Gastrocnemius medialis (tissue), 4 donors: ENCODE results near the gene CTU1. TPM values are rescaled to one million over a fixed set of nuclear protein-coding genes. Genes with fewer than 3 reads are reported as not detected.
A peak's percentile ranks its signal among the peaks of the same experiment; 100 is the strongest.

Experiments
- ATAC-seq, 2 donors: fragments of 150-250 bp; one replicate each; pipeline ENCODE4 v1.9.1; 2016
- DNase-seq, 2 donors: peaks; one replicate each; pipeline ENCODE4 v3.0.0-alpha.2; 2019
- H3K27ac ChIP-seq, 4 donors: fragments of 200-600 bp; sonication (generic); 1 replicate in 1 of 4; 2 replicates in 3 of 4; pipeline ENCODE4 v1.5.1; 2016 to 2018; ENCODE audit warnings: mild to moderate bottlenecking in 2 of 4, moderate library complexity in 1 of 4
- H3K27me3 ChIP-seq, 3 donors: fragments of 200-600 bp; sonication (generic) in 2 of 3; 1 replicate in 1 of 3; 2 replicates in 2 of 3; pipeline versions ENCODE4 v1.5.1 to v1.6.0; 2016 to 2019; ENCODE audit warnings: mild to moderate bottlenecking in 1 of 3, moderate library complexity in 1 of 3
- H3K36me3 ChIP-seq, 2 donors: fragments of 200-600 bp; sonication (generic) in 1 of 2; one replicate each; pipeline ENCODE4 v1.5.1; 2017 to 2018
- H3K4me1 ChIP-seq, 2 donors: fragments of 200-600 bp; sonication (generic) in 1 of 2; one replicate each; pipeline ENCODE4 v1.5.1; 2016 to 2017; ENCODE audit warnings: mild to moderate bottlenecking in 2 of 2
- H3K4me3 ChIP-seq, 4 donors: fragments of 200-600 bp; sonication (generic) in 3 of 4; 1 replicate in 1 of 4; 2 replicates in 3 of 4; pipeline ENCODE4 v1.5.1; 2016 to 2019; ENCODE audit warnings: mild to moderate bottlenecking in 2 of 4
- H3K9me3 ChIP-seq, 3 donors: fragments of 200-600 bp; sonication (generic) in 2 of 3; 1 replicate in 1 of 3; 2 replicates in 2 of 3; pipeline ENCODE4 v1.5.1; 2016 to 2019
- POLR2A ChIP-seq, 2 donors: fragments of 450-650 bp; IDR thresholded peaks; one replicate each; pipeline ENCODE4 v1.6.1; 2017; ENCODE audit warnings: antibody characterized with exemption in 2 of 2, mild to moderate bottlenecking in 2 of 2, moderate library complexity in 2 of 2
- in situ Hi-C, 4 donors: fragments of 200-750 bp; cut with MboI; loops; one replicate each; pipeline versions ENCODE4 v1.15.0 to v1.8.0; 2017; ENCODE audit warnings: low sequenced_read_pairs in 4 of 4
- intact Hi-C: fragments of 100-400 bp; cut with DNase I; formaldehyde crosslinking; loops from one replicate; pipeline ENCODE4 v1.15.1; 2023; ENCODE audit warnings: low total_unique reads
- total RNA-seq, 4 donors: library from RNA; depleted of rRNA; stranded (reverse); fragments of >200 nt; gene quantifications; one replicate each; pipeline versions ENCODE4 v1.1.0 to v1.2.3, GENCODE V29; 2016
- TF ChIP-seq, protein P1 (sequence below), 5 experiments: fragments of 450-650 bp in 3 of 5; fragments of 200-600 bp in 2 of 5; sonication (generic) in 2 of 5; IDR thresholded peaks in 4 of 5; conservative IDR thresholded peaks in 1 of 5; 1 replicate in 4 of 5; 2 replicates in 1 of 5; pipeline ENCODE4 v1.5.1; 2016 to 2019; ENCODE audit warnings: antibody characterized with exemption in 5 of 5, mild to moderate bottlenecking in 3 of 5, moderate library complexity in 3 of 5

The CTU1 gene
- total RNA-seq, 4 donors from 2014 or later: 5.8 to 11.9 (median 9.3) TPM

DNA sequence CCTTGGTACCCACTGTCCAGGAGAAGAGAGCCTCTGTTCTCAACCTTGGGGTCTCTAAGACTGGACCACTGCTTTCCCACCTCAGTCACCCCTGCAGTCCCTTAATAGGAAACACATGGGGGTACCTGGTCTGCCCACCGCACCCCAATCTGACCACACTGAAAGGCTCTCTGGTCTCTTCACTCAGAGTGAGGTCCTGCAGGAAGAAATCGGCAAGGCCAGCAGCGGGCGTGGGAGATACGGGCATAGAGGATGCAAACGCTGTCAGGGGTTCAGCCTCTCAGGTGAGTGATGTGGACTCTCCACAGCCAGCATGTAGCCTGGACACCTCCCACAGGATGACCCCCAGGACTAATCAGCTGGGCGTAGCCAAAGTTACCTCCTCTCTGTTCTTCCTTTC is 20.0 kb upstream of the CTU1 start:
- Histone ChIP-seq H3K27me3 (no peaks in the 10 kb centered on the region), H3K4me3 (no peak overlapping the region), H3K27ac (no peak overlapping the region), H3K9me3 (no peaks in the 10 kb centered on the region), H3K4me1 (no peaks in the 10 kb centered on the region), H3K36me3 (no peaks in the 10 kb centered on the region)
- intact Hi-C loops (no loop called here), in situ Hi-C loops (no loop called here)
- TF ChIP-seq, protein P1, sequence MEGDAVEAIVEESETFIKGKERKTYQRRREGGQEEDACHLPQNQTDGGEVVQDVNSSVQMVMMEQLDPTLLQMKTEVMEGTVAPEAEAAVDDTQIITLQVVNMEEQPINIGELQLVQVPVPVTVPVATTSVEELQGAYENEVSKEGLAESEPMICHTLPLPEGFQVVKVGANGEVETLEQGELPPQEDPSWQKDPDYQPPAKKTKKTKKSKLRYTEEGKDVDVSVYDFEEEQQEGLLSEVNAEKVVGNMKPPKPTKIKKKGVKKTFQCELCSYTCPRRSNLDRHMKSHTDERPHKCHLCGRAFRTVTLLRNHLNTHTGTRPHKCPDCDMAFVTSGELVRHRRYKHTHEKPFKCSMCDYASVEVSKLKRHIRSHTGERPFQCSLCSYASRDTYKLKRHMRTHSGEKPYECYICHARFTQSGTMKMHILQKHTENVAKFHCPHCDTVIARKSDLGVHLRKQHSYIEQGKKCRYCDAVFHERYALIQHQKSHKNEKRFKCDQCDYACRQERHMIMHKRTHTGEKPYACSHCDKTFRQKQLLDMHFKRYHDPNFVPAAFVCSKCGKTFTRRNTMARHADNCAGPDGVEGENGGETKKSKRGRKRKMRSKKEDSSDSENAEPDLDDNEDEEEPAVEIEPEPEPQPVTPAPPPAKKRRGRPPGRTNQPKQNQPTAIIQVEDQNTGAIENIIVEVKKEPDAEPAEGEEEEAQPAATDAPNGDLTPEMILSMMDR (IDR thresholded peaks at IDR 0.05 in 4 of 5, conservative IDR thresholded peaks at IDR 0.05 in 1 of 5): no peak
- no peak for TF ChIP-seq POLR2A (IDR thresholded peaks at IDR 0.05)
- no peak for ATAC-seq
- no peak for DNase-seq

DNA sequence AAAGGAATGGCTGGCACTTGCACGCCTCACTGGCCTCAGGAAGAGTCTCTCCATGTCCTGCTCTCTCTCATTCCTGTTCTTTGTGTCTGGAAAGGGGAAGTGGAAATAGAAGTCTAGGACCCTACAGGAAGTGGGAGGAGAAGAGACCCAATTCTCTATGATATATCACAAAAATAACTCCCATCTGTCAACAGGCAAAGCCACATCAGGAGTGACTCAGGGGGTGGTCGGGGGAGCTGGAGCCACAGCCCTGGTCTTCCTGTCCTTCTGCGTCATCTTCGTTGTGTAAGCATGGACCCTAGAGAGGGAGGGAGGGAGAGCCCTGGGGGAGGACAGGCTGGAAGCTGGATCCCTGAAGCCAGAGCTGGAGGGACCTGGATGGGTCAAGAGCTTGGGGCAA is 19.5 kb upstream of the CTU1 start:
- intact Hi-C loops: no loop called here
- ATAC-seq (no peak), DNase-seq (peak in 1 of 2 donors; percentile 23)

DNA sequence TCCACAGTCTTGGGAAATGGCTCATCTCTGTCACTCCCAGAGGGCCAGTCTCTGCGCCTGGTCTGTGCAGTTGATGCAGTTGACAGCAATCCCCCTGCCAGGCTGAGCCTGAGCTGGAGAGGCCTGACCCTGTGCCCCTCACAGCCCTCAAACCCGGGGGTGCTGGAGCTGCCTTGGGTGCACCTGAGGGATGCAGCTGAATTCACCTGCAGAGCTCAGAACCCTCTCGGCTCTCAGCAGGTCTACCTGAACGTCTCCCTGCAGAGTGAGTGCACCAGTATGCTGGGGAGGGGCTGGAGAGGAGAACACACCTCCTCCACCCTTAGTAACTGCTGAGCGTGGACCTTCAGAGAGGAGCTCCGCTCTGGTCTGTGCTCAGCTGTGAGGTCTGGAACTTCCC is 18.8 kb upstream of the CTU1 start:
- H3K27ac ChIP-seq: no peak overlapping the region
- no peaks in the 10 kb centered on the region for H3K9me3 ChIP-seq
- H3K4me3 ChIP-seq: no peak overlapping the region
- DNase-seq (no peak), ATAC-seq (no peak)
- H3K27me3 ChIP-seq: no peaks in the 10 kb centered on the region
- H3K4me1 ChIP-seq: no peaks in the 10 kb centered on the region
- in situ Hi-C loops: no loop called here
- H3K36me3 ChIP-seq: no peaks in the 10 kb centered on the region
- TF ChIP-seq, protein P1 (IDR thresholded peaks at IDR 0.05 in 4 of 5, conservative IDR thresholded peaks at IDR 0.05 in 1 of 5): no peak
- no peak for TF ChIP-seq POLR2A (IDR thresholded peaks at IDR 0.05)
- intact Hi-C loops: no loop called here

More for the DNA sequence above, 19.5 kb upstream of the CTU1 start:
- Histone ChIP-seq H3K4me3 (no peak overlapping the region), H3K27me3 (no peaks in the 10 kb centered on the region), H3K27ac (no peak overlapping the region), H3K36me3 (no peaks in the 10 kb centered on the region), H3K9me3 (no peaks in the 10 kb centered on the region), H3K4me1 (no peaks in the 10 kb centered on the region)
- in situ Hi-C loops: no loop called here
- TF ChIP-seq POLR2A (IDR thresholded peaks at IDR 0.05): peak; percentile 17 to 39
- TF ChIP-seq, protein P1 (IDR thresholded peaks at IDR 0.05 in 4 of 5, conservative IDR thresholded peaks at IDR 0.05 in 1 of 5): no peak

DNA sequence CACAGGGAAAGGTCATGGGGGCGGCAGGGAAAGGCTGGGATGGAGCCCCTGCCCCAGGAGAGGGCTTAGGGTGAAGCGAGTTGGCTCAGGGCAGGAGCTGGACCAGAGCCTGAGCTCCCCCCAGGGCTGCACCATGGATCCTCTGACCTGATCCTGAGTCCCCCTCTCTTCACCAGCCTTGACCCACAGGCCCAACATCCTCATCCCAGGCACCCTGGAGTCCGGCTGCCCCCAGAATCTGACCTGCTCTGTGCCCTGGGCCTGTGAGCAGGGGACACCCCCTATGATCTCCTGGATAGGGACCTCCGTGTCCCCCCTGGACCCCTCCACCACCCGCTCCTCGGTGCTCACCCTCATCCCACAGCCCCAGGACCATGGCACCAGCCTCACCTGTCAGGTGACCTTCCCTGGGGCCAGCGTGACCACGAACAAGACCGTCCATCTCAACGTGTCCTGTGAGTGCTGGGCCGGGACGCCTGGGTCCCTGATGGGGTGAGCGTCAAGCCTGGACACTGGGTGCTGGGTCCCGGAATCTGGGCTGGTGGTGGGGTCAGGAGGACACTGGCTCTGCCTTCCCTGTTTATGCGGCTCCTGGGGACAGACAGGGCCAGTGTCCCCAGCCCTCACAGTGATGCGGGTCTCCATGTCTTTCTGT is 17.3 kb upstream of the CTU1 start:
- Histone ChIP-seq H3K4me3 (peak overlapping the region in 2 of 4 donors; percentile 2 to 21), H3K36me3 (no peaks in the 10 kb centered on the region), H3K4me1 (no peaks in the 10 kb centered on the region), H3K27me3 (no peaks in the 10 kb centered on the region), H3K9me3 (no peaks in the 10 kb centered on the region), H3K27ac (peak overlapping the region in 1 of 4 donors; percentile 10)
- no peak for DNase-seq
- ATAC-seq: no peak
- in situ Hi-C loops: no loop called here
- intact Hi-C loops: no loop called here
- TF ChIP-seq, protein P1 (IDR thresholded peaks at IDR 0.05 in 4 of 5, conservative IDR thresholded peaks at IDR 0.05 in 1 of 5): no peak
- TF ChIP-seq POLR2A (IDR thresholded peaks at IDR 0.05): no peak
